GM19099 (cell line): ENCODE data around the gene CD200R1.

ENCODE experiments used
- POLR2A ChIP-seq: IDR thresholded peaks from 3 replicates; pipeline ENCODE4 v1.6.1; 2011; ENCODE audit warnings: low read depth; ENCODE audit not compliant: insufficient read length; ENCODE audit errors: extremely low read depth

CD200R1 gene

DNA sequence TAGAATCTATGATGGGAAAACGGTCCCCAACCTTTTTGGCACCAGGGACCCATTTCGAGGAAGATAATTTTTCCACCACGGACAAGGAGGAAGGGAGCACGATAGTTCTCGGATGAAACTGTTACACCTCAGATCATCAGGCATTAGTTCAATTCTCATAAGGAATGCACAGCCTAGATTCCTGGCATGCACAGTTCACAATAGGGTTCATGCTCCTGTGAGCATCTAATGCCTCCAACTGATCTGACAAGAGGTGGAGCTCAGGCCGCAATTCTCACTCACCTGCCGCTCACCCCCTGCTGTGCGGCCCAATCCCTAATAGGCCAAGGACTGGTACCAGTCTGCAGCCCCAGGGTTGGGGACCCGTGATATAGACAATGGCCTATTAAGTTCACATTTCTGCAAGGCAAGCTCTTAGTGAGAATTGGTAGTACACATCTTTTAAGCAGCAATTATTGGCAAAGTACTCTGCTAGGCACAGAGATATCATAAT, 26.5 kb downstream of the CD200R1 start:
- no peak for TF ChIP-seq POLR2A

DNA sequence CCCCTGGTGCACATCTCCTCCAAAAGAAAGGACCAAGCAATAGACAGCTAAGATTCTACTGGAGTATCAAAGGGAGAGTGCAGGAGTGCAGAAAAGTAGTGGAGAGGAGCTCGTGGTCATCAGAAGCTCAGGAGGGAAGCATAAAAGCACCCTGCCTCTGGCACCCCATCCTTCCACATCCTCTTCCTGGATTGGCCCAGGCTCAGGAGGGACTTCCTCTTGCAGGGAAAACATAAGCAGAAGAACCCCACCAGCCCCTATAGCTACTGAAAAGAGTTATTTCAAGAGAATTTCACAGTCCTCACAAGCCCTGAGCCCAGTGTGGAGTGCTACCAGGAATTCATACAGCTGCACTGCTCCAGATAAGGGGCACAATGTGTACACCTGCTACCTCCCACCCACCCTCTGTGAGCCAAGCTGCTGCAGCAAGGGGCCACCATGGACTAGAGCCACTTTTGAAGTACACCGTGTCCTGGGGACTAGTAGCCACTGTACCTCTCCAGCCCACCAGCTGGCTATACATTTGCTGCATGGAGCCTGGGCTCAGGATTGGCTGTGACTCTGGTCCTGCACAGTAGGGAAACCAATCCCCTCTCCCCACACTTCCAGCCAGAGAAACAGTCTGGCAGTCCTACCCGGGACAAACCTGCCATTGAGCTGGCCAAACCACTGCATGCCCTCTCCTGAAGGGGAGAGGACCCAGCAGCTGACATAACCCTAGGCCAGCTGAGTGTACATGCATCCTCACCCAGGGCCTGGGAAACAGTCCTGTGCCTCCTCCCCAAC, 43.0 kb downstream of the CD200R1 start:
- no peak for TF ChIP-seq POLR2A

DNA sequence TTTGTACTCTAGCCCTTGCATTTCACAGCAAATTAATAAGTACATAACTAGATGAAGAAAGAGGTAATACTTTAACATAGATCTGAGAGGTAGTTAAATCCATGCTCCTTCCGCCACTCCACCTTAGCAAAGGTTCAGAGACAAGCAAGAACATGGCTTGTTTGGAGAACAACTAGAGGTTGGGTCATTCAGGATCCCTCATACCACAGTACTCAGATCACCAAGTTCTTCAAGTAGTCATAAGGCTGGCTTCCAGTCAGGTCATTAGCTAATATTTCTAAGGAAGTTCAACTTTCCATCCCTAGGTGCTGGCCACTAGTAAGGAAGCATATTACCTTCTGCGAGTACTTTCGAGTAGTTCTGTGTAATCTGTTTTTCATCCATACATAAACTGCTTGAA, 44.1 kb downstream of the CD200R1 start:
- TF ChIP-seq POLR2A: no peak

DNA sequence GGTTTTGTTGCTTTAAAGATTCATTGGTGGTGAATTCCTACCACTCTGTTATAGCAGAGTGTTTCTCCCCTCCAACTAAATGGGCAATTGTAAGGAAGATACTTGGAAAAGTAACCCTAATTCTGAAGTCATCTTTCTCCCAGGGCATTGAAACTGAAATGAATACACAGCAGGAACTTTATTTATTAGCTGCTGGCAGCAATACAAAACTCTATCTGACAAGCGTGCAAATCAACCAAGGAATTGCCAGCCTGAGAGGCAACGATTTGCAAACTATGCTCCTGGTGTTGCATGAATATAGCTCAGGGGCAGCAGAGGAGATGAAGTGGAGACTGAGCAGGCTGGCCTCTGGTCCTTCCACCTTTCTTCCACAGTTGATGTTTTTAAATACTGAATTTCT, 48.9 kb downstream of the CD200R1 start:
- TF ChIP-seq POLR2A: no peak

DNA sequence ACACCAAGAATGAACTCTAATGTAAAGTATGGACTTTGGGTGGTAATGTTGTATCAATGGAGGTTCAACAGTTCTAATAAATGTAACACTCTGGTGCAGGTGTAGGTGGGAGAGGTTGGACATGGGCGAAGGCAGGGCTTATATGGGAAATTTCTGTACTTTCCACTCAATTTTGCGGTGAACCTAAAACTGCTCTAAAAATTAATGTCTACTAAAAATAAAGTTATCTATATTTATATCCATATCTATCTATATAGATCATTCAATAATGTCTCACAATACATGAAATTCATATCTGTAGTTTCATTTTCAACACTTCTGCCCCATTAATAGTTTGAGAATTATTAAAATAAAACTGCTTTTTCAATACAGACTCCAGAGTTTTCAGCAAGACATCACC, 49.3 kb downstream of the CD200R1 start:
- TF ChIP-seq POLR2A: no peak

DNA sequence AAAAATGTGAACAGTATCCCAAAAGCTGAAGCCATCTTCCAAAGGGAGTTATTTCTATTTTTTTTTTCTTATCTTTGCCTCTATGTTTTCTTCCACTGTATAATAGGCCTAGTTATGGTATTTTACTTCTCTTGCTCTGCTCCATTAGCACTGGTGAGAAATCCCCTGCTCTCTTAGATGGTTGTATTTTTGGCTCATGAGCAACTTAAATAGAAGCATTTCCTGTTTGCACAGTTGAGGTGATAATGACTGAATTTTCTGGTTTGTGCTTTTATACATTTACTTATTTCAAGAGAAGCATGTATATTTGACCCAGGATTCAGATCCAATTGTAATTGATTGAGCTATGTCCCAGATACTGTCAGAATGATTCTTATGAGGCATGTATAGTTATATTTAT, 66.7 kb downstream of the CD200R1 start:
- TF ChIP-seq POLR2A: no peak

DNA sequence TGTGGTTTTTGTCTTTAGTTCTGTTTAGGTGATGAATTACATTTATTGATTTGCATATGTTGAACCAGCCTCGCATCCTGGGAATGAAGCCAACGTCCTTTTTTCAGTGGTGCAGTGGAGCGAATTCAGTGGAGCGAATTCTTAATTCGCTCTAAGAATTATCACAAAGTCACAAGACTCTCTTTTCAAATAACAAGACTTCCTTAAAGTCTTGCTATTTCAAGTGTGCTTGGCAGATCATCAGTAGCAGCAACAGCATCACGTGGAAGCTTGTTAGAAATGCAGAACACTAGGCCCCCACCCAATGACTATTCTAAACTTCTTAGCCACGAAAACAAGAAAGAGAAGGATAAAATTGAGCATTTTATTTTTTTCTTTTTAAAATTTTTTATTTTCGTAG, 70.1 kb downstream of the CD200R1 start:
- no peak for TF ChIP-seq POLR2A

DNA sequence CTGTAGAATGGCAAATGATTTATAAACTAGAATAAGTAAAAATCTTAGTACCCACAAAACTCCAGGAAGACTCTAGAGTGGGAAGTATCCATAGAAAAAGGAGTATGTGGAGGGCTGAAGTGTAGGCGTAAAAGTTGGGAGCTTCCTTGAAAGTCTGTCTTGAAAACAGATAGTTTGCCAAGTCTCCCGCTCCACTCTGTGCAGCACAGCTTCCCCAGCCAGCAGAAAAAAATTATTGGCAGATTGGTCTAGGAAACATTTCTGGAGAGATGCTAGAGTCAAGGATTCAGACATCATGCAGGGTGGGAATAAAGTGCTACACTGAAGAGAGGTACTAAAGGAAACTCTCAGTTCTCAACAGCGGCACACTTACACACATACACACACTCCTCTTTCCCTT, 74.8 kb downstream of the CD200R1 start:
- no peak for TF ChIP-seq POLR2A

DNA sequence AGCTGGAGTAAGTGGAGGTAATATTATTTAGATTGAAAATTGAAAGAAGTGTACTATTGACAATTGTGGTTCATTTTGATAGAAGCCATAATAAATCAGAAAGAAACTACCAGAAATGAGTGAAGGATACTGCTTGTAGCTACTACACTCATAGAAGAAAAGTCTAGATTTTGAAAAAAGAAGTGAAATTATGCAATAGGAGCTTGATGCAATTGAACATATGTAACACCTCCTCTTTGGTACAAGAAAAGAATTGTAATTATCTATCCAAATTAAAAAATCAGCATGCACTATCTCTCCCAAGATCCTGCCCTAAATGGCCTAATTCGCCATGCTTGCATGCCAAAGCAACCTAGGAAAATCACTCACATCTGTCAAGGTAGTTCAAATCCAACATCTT, 77.1 kb downstream of the CD200R1 start:
- TF ChIP-seq POLR2A: no peak

DNA sequence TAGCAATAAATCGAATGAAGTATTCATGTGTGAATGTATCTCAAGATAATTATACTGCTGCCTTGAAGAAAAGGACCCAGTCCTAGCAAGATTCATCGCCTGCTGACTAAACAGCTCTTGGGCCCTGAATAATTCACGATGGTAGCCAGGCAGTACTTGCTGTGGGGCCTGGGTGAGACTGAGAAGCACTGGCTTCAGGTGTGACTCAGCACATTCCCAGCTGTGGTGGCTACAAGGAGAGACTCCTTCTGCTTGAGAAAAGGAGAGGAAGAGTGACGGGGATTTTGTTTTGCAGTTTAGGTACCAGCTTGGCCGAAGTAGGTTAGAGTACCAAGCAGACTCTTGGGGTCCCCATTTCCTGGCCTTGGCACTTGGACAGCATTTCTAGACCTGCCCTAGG, 80.6 kb downstream of the CD200R1 start:
- TF ChIP-seq POLR2A: no peak

DNA sequence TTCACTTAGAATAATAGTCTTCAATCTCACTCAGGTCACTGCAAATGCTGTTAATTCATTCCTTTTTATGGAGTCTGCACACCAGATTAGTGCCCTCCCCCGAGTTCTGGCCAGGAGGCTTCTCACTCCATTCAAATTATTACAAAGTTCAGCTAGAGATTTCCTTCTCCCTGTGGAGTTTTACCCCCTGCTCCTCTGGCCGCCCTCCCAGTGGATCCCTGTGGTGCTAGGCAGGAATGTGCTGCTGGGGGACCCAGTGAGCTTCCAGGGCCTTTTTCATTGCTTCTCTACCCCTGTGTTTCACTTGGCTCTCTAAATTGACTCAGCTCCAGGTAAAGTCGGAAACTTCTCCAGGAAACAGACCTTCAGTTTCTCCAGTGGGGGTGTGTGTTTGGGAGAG, 85.5 kb downstream of the CD200R1 start:
- no peak for TF ChIP-seq POLR2A

DNA sequence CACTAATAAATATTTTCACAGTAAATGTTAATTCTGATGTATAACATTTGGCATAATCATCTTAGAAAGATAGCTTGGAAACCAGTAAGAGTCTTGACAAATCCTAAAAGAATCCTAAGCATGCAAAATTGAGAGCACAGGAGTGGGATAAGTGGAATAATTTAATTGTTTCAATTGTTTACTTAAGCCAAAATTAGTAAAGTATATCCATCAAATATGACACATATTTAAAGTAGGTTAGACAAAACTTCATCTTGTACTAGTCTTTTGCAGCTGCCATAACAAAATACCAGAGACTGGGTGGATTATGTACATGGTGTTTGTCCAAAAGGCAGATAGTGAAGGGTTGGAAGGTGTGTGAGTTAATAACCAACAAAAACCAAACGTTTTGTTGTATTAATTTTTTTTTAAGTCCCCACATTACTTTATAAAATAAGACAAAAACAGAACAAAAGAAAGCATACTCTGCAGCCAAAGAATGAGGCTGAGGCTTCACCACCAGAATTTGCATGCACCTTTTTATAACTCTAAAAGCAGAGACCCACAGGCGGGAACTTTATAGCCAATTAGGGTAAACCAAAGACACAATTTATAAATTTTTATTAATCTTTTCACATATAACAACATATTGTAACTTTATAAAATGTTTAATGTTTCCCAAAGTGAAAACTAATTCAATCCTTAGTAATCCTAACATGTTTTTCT, 86.4 kb downstream of the CD200R1 start:
- TF ChIP-seq POLR2A: no peak

DNA sequence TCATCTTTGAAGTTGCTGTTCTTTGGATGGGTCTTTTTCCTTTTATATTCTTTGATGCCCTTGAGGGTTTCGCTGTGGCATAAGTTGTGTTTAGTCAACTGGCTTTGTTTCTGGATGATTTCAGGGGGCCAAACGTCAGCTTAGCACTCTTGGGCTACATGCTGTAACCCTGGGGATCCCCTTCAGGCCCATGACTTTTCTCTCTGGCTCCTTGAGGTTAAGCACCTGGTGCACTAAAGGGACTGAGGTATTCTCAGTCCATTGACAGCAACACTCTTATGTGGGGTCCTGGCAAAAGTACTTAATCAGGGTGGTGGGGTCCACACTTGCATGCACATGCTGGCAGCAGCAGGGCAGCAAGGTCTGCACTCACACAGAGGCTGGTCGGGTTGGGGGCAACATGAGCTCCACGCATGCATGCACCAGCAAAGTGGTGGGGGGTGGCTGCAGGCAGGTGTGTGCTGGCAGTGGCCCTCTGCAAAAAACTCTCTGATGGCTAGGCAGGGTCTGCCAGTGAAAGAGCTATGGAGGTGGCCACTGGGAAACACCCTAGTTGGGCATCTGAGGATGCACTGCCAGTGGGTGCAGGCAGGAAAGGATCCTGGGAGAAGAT, 90.1 kb downstream of the CD200R1 start:
- TF ChIP-seq POLR2A: no peak

DNA sequence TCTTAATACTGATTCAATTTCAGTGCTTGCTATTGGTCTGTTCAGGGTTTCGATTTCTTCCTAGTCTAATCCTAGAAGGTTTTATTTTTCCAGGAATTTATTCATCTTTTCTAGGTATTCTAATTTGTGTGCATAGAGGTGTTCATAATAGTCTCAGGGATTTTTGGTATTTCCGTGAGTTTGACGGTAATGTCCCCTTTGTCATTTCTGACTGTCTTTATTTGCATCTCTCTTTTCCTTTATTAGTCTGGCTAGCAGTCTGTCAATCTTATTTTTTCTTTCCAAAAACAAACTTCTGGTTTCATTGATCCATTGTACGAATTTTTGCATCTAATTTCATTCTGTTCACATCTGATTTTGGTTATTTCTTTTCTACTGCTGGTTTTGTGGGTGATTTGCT, 93.0 kb downstream of the CD200R1 start:
- no peak for TF ChIP-seq POLR2A

DNA sequence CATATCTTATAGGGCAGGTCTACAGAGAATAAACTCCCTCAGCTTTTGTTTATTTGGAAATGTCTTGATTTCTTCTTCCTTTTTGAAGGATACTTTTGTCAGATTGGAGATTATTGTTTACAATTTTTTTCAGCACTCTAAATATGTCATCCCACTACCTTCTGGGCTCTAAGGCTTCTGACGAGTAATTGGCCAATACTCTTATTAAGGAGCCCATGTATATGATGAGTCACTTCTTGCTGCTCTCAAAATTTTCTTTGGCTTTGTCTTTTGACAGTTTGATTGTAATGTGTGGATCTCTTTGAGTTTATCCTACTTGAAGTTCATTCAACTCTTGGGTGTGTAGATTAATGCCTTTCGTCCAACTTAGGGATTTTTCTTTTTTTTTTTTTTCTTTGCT, 99.3 kb downstream of the CD200R1 start:
- no peak for TF ChIP-seq POLR2A

DNA sequence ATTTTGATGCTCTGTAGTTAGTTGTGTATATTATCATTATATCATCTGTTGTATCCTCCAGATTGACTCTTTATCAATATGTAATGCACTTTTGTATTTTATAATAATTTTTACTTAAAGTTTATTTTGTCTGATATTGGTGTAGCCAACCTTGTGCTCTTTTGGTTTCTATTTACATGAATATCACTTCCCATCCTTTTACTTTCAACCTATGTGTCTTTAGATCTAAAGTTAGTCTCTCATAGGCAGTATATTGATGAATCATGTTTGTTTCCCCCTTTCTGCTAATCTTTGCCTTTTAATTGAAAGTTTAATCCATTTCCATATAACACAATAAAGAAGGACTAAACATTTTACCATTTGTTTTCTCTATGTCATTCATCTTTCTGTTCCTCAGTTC, 100.2 kb downstream of the CD200R1 start:
- no peak for TF ChIP-seq POLR2A
